NOMO-1 treated with dmso at 0.1 percent for 144 hours (cell line): ENCODE data around the gene PCDHA9.

Experiments used
- DNase-seq: peaks from one replicate; lab custom pipeline; 2025; ENCODE audit not compliant: unreplicated experiment; lab: John Stamatoyannopoulos, UW

The PCDHA9 gene

GRCh38 chr5:140877262-140877581, 29.0 kb downstream of the PCDHA9 start:
- DNase-seq = no peak

- DNase-seq = no peak
These were observed 33.9 kb downstream of the PCDHA9 start, which contains the start of gene PCDHA13 for GRCh38 chr5:140881889-140882590. Gene PCDHA13, plus strand, starts transcription at chr5:140882124. Its CDS starts 145 bp downstream, at chr5:140882269.

DNA sequence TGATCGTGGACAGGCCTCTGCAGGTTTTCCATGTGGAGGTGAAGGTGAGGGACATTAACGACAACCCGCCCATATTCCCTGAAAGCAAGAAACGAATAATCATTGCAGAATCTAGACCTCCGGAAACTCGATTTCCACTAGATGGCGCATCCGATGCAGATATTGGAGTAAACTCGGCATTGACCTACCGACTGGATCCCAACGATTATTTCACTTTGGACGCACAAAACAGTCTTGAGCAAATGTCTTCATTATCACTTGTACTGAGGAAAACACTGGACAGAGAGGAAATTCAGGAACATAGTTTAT, 34.4 kb downstream of the PCDHA9 start:
- DNase-seq = no peak

DNA sequence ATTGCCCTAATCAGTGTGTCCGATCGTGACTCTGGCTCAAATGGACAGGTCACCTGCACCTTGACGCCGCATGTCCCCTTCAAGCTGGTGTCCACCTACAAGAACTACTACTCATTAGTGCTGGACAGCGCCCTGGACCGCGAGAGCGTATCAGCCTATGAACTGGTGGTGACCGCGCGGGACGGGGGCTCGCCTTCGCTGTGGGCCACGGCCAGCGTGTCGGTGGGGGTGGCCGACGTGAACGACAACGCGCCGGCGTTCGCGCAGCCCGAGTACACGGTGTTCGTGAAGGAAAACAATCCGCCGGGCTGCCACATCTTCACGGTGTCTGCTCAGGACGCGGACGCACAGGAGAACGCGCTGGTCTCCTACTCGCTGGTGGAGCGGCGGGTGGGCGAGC, 35.2 kb downstream of the PCDHA9 start:
- no peak for DNase-seq

GRCh38 chr5:140883927-140884697, 35.9 kb downstream of the PCDHA9 start:
- no peak for DNase-seq
